Measurements from ENCODE around the gene ZSWIM7. TPM values are rescaled to one million over a fixed set of nuclear protein-coding genes. Genes with fewer than 3 reads are reported as not detected.
"Not testable (repeated sequence)": the region's sequence is repeated elsewhere in the genome, so short reads cannot be mapped to it uniquely, and the experiment has no call there.

ZSWIM7 gene
- total RNA-seq, 3 donors from 2014 or later, result 7.2 to 9.7 (median 9.5) TPM

DNA sequence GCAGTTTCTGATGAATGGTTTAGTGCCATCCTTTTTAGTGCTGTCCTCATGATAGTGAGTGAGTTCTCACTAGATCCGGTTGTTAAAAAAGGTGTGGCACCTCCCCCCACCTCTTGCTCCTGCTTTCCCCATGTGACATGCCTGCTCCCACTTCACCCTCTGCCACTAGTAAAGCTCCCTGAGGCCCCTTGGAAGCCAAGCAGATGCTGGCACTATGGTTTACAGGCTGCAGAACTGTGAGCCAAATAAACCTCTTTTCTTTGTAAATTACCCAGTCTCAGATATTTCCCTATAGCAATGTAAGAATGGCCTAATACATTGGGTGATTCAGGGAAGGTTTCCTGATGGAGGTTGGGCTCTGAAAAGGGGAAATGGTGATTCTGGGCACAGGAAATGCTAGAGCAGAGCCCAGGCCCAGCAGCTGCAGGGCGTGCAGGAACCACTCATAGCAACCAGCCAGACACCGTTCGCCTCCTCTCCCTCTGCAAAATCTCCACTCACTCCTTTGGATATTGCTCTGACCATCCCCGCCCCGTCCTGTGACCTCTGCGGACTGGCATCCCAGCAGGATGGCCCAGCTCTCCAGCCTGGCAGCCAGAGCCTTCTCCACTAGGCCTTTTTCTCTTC lies 57.2 kb downstream of the ZSWIM7 start:
- H3K9me3 Mint-ChIP-seq, result no peaks in the 10 kb centered on the region
- no peak for DNase-seq
- H3K4me1 Mint-ChIP-seq (ENCODE audit: low read depth), result peaks cover 10% of the 10 kb centered on the region
- no peak for ATAC-seq
- no peak overlapping the region for H3K4me3 Mint-ChIP-seq
- no peaks in the 10 kb centered on the region for H3K36me3 Mint-ChIP-seq (ENCODE audit: insufficient read depth)
- H3K27me3 Mint-ChIP-seq (ENCODE audit: low read depth), result peaks cover 34% of the 10 kb centered on the region

DNA sequence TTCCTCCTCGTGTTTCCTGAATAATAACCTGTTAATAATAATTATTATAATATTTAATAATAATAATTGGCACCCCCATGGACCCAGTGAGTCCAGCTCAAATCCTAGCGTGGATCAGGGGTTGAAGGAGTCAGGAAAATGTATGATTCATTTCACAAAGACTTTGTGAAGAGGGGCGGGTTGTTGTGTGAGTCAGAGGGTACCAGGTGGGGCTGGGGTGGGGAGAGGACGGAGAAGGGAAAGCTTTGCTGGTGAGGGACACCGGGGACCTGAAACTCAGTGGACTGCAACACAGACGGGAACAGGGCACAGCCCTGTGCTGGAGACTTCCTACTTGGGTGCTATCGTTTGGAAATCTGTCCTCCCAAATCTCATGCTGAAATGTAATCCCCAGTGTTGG lies 57.7 kb downstream of the ZSWIM7 start:
- Mint-ChIP-seq H3K9me3 (no peaks in the 10 kb centered on the region), H3K4me1 (ENCODE audit: low read depth) (peaks cover 9% of the 10 kb centered on the region), H3K36me3 (ENCODE audit: insufficient read depth) (no peaks in the 10 kb centered on the region), H3K4me3 (no peak overlapping the region), H3K27me3 (ENCODE audit: low read depth) (peaks cover 30% of the 10 kb centered on the region)
- ATAC-seq (no peak), DNase-seq (no peak)

DNA sequence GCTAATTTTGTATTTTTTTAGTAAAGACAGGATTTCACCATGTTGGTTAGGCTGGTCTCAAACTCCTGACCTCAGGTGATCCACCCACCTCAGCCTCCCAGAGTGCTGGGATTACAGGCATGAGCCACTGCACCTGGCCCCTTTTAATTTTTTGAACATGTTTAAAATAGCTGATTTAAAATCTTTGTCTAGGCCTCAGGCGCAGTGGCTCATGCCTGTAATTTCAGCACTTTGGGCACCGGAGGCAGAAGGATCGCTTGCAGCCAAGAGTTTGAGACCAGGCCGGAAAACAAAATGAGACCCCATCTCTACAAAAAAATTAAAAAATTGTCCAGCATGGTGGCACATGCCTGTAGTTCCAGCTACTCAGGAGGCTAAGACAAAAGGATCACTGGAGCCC lies 63.0 kb downstream of the ZSWIM7 start:
- not testable (repeated sequence) for H3K9me3 Mint-ChIP-seq; H3K4me1 Mint-ChIP-seq (ENCODE audit: low read depth); DNase-seq; ATAC-seq; H3K36me3 Mint-ChIP-seq (ENCODE audit: insufficient read depth); H3K27me3 Mint-ChIP-seq (ENCODE audit: low read depth); H3K4me3 Mint-ChIP-seq

DNA sequence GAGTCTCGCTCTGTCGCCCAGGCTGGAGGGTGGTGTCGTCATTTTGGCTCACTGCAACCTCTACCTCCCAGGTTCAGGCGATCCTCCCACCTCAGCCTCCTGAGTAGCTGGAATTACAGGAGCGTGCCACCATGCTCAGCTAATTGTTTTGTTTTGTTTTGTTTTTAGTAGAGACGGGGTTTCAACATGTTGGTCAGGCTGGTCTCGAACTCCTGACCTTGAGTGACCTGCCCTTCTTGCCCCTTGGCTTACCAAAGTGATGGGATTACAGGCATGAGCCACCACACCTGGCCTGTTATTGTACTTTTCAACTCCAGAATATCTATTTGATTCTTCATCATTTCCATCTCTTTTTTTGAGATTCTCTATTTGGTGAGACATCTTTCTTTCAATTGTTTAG lies 63.6 kb downstream of the ZSWIM7 start:
- Mint-ChIP-seq H3K4me1 (ENCODE audit: low read depth) (no peaks in the 10 kb centered on the region), H3K4me3 (no peak overlapping the region), H3K9me3 (no peaks in the 10 kb centered on the region), H3K27me3 (ENCODE audit: low read depth) (peaks cover 2% of the 10 kb centered on the region), H3K36me3 (ENCODE audit: insufficient read depth) (no peaks in the 10 kb centered on the region)
- no peak for ATAC-seq
- no peak for DNase-seq

DNA sequence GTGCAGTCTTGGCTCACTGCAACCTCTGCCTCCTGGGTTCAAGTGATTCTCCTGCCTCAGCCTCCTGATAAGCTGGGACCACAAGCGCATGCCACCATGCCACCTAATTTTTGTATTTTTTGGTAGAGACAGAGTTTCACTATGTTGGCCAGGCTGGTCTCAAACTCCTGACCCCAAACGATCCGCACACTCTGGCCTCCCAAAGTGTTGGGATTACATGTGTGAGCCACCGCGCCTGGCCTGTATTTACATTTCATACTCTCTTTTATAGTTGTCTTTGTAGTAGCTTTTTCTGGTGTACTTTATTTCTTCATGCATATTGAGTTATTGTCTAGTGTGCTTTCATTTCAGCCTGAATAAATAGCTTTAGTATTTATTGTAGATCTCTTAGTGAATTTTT lies 64.6 kb downstream of the ZSWIM7 start:
- peaks cover 2% of the 10 kb centered on the region for H3K27me3 Mint-ChIP-seq (ENCODE audit: low read depth)
- no peak overlapping the region for H3K4me3 Mint-ChIP-seq

DNA sequence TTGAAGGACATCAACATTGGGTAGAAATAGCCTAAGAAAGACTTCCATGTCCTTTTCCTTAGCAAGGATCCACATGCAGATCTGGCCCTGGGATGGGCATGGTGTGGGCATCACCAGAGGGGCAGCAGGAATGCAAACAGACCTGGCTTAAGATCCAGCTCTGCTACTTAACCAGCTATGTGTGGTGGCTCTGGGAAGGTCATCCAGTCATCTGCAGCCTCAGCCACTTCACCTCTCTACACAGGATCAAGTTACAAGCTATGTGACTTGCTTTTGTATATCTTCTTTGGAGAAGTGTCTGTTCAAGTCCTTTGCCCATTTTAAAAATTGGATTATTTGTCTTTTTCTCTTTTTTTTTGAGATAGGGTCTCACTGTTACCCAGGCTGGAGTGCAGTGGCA lies 68.1 kb downstream of the ZSWIM7 start:
- H3K4me1 Mint-ChIP-seq (ENCODE audit: low read depth), result peaks cover 1% of the 10 kb centered on the region

More for the DNA sequence above, 64.6 kb downstream of the ZSWIM7 start:
- no peak for ATAC-seq
- H3K9me3 Mint-ChIP-seq, result no peaks in the 10 kb centered on the region
- no peaks in the 10 kb centered on the region for H3K4me1 Mint-ChIP-seq (ENCODE audit: low read depth)
- DNase-seq, result no peak
- H3K36me3 Mint-ChIP-seq (ENCODE audit: insufficient read depth), result no peaks in the 10 kb centered on the region

DNA sequence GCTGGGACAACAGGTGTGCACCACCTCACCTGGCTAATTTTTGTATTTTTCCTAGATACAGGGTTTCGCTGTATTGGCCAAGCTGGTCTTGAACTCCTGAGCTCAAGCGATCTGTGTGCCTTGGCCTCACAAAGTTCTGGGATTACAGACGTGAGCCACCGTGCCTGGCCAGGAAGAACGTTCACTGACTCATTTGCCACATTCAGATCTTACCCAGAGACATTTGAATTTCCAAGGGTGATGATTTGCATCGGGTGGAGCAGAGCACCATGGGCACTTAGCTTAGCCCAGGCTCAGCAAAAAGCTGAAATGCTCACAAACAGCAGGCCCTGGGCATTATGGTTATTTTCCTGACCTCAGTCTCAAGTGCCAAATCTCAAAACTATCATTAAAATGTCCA lies 69.1 kb downstream of the ZSWIM7 start:
- no peaks in the 10 kb centered on the region for H3K36me3 Mint-ChIP-seq (ENCODE audit: insufficient read depth)
- no peak for DNase-seq
- no peak for ATAC-seq
- H3K4me3 Mint-ChIP-seq, result no peak overlapping the region
- H3K9me3 Mint-ChIP-seq, result no peaks in the 10 kb centered on the region
- peaks cover 18% of the 10 kb centered on the region for H3K27me3 Mint-ChIP-seq (ENCODE audit: low read depth)
- H3K4me1 Mint-ChIP-seq (ENCODE audit: low read depth), result peaks cover 1% of the 10 kb centered on the region

More for the DNA sequence above, 68.1 kb downstream of the ZSWIM7 start:
- ATAC-seq (no peak), DNase-seq (no peak)
- Mint-ChIP-seq H3K9me3 (no peaks in the 10 kb centered on the region), H3K36me3 (ENCODE audit: insufficient read depth) (no peaks in the 10 kb centered on the region), H3K27me3 (ENCODE audit: low read depth) (peaks cover 14% of the 10 kb centered on the region), H3K4me3 (no peak overlapping the region)

DNA sequence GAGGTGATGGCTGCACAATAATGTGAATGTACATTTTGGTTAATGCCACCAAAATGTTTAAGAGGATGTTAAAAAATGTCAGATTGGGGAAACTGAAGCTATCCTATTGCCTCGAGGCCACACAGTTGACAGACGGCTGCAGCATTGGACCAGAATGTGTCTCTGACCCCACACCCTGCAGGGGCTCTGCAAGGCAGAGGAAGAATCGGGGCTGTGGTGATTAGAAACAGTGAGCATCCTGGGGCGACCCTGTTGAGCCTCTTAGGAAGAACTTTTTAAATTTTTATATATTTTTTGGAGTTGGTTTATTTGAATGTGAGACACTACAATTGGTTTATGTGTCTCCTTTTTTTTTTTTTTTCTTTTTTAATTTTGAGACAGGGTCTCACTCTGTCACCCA lies 69.6 kb downstream of the ZSWIM7 start:
- Mint-ChIP-seq H3K4me3 (no peak overlapping the region), H3K9me3 (no peaks in the 10 kb centered on the region), H3K4me1 (ENCODE audit: low read depth) (peaks cover 1% of the 10 kb centered on the region), H3K36me3 (ENCODE audit: insufficient read depth) (no peaks in the 10 kb centered on the region), H3K27me3 (ENCODE audit: low read depth) (peaks cover 18% of the 10 kb centered on the region)
- DNase-seq (no peak), ATAC-seq (no peak)

DNA sequence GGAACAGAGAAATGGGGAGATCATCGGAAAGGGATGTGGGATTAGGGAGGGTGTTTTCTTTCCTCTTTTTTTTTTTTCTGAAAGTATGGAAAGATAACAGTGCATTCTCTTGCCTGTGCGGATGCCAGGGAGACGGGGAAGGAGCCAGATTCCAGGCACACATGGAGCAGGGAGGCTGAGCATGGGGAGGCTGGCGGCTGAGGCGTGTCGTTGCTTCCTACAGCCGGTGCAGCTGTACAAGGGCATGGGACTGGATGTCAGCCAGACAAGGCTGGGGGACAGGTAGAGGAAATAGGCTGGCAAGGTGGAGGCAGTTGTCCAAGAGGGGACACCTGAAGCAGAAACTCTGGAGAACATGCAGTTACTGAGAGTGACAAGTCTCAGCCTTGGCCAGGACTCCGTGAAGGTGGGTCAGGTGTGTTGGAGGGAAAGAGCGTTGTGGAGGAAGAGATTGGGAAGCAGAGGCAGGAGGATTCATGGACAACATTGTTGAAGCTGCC lies 71.2 kb downstream of the ZSWIM7 start:
- DNase-seq (no peak), ATAC-seq (no peak)
- no peaks in the 10 kb centered on the region for H3K9me3 Mint-ChIP-seq
- no peaks in the 10 kb centered on the region for H3K36me3 Mint-ChIP-seq (ENCODE audit: insufficient read depth)
- H3K4me1 Mint-ChIP-seq (ENCODE audit: low read depth), result peaks cover 1% of the 10 kb centered on the region
- H3K4me3 Mint-ChIP-seq, result no peak overlapping the region
- peaks cover 18% of the 10 kb centered on the region for H3K27me3 Mint-ChIP-seq (ENCODE audit: low read depth)

Other genes with a start within 250 kb of the ZSWIM7 start
- 1 to 10 TPM in 2 of 3 donors, under 1 TPM in 1; 0.32 to 1.2 (median 1.1) TPM for gene ADORA2B, start 54.6 kb downstream of the ZSWIM7 start, total RNA-seq
- gene TTC19, start 120 bp upstream of the ZSWIM7 start, total RNA-seq, result 10 to 100 TPM; 28.5 to 34.6 (median 29.8) TPM
- 100 to 1,000 TPM in 1 of 3 donors, 10 to 100 TPM in 2; 86.4 to 107 (median 92.2) TPM for gene NCOR1, start 215.8 kb upstream of the ZSWIM7 start, total RNA-seq
- 10 to 100 TPM; 32.7 to 44.7 (median 35.0) TPM for gene PIGL, start 217.5 kb upstream of the ZSWIM7 start, total RNA-seq